HG02678 (cell line): Measurements from ENCODE around the gene DOC2A.
"Not testable (repeated sequence)": the region's sequence is repeated elsewhere in the genome, so short reads cannot be mapped to it uniquely, and the experiment has no call there.

Experiments used
- ATAC-seq: cut with Tn5 transposase; IDR thresholded peaks from one replicate; pipeline ENCODE4 v1.9.1; 2021; ENCODE audit warnings: mild to moderate bottlenecking, moderate library complexity; ENCODE audit not compliant: unreplicated experiment

DOC2A gene

GRCh38 chr16:30010844-30011713 is at the start of gene DOC2A:
TSS of gene DOC2A (minus strand) at chr16:30011027. CDS start at chr16:30010222, 805 bp downstream.
- ATAC-seq = no peak

DNA sequence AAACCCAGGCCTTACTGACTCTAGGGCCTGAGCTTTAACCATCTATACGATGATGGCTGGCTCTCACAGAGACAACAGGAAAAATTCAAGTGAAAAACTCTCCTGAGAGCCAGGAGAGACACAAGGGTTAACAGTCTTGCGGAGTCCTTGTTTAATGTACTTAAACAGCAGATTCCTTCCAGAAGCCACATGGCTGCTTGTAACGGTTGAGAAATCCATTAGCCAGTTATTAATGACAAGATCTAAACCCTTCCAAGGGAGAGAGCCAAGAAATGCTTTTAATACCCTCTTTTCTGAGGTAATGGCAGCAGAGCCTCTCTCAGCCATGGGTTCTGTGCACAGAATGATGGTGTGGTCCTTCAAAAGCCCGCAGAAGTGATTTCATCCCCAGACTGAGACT is 49.5 kb upstream of the DOC2A start:
- ATAC-seq = no peak

GRCh38 chr16:30054959-30055553 is 44.2 kb upstream of the DOC2A start:
- ATAC-seq = no peak

- ATAC-seq = no peak
These were observed 43.6 kb upstream of the DOC2A start for GRCh38 chr16:30054451-30054850.

- ATAC-seq = no peak
These were observed 42.7 kb upstream of the DOC2A start for GRCh38 chr16:30053376-30054015.

DNA sequence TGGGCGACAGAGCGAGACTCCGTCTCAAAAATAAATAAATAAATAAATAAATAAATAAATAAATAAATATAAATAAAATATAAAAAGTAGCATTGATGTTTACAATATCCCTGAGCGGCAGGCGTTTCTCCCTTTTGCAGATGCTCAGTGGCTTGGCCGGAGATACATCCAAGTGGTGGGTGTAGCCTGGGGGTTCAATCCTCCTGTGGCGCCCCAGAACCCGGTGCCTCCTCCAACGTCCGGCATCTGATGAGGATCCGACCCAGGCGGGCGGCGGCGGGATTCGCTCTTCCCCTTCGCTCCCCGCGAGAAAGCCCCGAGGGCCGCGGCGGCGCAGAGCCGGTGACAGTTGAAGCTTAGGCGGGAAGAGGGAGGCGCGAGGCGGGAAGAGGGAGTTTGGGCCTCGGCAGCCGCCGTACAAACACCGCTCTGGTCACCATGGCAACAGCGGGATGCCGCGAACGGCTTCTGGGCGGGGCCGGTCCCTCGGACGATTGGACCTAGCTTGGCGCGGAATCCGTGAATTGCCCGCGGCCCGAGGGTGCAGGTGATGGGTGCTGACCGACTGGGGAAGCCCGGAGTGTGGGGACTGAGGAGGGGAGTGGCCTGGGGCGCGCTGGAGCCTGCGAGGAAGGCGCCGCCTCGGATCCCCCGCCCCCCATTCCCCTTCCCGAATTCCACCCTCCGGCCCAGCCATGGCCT is 42.0 kb upstream of the DOC2A start:
- peak; percentile 79 for ATAC-seq

- no peak for ATAC-seq
These were observed 40.7 kb upstream of the DOC2A start for GRCh38 chr16:30051518-30051917.

DNA sequence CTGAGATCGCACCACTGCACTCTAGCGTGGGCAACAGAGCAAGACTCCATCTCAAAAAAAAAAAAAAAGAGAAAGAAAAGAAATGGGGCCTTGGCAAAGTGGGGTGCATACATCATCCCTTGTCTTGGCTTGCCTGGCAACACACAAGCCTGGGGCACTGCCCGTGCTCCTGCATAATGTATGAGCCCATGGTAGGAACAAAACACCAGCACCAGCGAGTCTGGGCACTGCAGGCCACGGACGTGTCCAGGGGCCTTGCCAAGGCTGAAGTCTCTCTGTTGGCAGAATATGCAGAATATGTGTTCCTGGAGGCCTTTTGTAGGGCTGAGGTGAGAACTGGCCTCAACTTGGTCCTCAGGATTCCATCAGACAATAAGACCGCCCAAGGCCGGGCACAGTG is 39.0 kb upstream of the DOC2A start:
- ATAC-seq = no peak

DNA sequence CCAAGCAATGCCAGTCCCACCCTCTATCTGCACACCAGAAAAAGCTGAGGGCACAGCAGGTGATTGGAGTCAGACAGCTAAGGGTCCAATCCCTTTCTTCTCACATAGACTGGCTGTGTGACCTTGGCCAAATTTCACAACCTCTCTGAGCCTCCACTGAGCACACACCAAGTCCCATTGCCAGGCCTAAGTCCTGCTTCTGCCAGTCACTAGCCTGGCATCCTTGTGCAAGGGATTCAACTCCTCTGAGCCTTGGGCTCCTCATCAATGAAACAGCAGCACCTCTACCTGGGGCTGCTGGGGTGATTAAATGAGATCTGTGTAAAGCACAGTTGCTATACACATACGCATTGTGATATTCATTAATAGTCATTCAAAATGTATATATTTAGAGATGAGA is 35.8 kb upstream of the DOC2A start:
- ATAC-seq = no peak

GRCh38 chr16:30046178-30046577 is 35.4 kb upstream of the DOC2A start:
- no peak for ATAC-seq

DNA sequence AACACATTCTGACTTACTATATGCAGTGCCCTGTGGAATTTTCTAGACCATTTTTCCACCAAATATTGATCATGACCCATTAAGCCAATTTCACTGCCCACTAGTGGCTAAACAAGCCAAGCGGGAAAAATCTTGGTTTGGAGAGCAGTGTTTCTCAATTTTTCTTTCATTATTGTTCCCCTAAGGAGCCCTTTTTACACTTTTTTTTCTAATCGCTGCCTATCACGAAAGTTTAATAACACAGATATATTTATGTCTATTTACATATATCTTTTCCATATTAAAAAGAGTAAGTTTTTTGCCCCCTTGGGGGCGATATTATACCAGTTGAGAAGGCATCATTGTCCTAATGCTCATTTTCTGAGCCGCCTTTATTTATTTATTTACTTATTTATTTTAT is 31.0 kb upstream of the DOC2A start:
- ATAC-seq = no peak

DNA sequence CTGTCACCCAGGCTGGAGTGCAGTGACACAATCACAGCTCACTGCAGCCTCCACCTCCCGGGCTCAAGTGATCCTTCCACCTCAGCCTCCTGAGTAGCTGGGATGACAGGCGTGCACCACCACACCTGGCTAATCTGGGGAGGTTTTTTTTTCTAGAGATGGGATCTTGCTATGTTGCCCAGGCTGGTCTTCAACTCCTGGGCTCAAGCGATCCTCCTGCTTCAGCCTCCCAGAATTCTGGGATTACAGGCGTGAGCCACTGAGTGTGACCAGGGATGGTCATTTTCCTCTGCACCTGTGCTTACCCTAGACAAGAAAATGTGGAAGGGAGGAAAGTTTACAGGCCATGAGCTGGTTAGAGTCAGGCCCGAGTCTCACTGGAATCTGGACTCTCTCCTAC is 29.9 kb upstream of the DOC2A start:
- ATAC-seq = not testable (repeated sequence)

GRCh38 chr16:30040221-30040620 is 29.4 kb upstream of the DOC2A start:
- no peak for ATAC-seq

GRCh38 chr16:30033270-30033669 is 22.4 kb upstream of the DOC2A start:
- no peak for ATAC-seq

GRCh38 chr16:30032083-30032819 is 21.4 kb upstream of the DOC2A start:
- no peak for ATAC-seq

GRCh38 chr16:30031477-30031918 is 20.7 kb upstream of the DOC2A start:
- no peak for ATAC-seq

DNA sequence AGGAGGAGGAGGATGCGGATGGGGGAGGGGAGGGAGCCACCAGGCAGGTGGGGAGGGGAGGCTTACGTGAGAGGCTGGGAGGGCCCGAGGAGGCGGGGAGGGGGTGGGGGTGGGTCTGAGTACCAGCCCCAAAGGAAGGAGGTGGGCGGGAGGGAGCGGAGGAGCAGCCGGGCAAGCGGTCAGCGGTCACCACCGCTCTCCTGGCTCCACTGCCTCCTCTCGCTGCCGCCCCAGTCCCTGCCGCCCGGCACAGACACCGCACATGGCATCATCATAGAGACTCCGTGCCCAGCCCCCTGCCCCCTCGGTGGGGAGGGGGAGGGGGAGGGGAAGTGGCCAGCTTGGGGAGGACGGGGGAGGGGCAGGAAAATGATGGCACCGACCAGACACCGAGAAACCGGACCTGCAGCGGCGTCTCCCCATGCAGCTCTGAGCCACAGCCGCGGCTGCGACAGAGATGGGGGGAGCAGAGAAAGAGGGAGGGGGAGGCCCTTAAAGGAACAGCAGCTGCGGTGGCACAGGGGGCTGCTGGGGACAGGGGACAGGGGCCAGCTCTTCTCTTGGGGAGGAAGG is 20.1 kb upstream of the DOC2A start, which contains the start of gene TLCD3B:
Gene TLCD3B, minus strand, starts transcription at position 431 of the 573 bp plus-strand sequence. CDS start 744 bp downstream, outside the sequence.
- ATAC-seq = no peak

GRCh38 chr16:30030011-30030685 is 19.3 kb upstream of the DOC2A start:
- no peak for ATAC-seq

DNA sequence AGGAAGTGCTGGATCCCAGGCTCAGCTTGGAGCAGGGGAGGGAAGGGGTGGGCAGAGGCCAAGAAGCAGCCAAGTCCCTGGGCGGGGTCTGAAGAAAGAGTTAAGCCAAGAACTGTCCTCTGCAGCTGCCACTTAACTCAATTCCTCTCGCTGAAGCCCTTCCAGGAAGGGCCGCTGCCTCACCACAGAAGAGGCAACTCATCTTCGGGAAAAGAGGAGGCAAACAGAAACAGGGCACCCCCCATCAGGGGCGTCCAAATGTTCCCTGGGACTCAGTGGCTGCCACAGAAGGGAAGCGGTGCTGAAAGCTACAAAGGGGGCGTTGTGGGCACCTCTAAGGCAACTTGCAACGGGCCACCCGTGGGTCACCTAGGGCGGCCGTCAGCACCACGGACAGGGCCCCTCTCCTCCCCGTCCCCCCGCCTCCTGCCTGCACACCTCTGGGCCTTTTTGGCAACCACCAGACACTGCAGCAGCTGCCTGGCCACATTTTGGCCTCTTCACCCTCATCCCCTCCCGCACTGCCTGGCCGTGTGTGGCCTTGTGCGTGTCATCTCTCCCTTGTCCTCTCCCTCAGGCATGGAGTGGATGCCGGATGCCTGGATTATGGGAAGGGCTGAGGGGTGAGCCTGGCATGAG is 17.7 kb upstream of the DOC2A start:
- ATAC-seq = no peak
